GM19238 (cell line): Measurements from ENCODE around the gene SEPTIN3.

ENCODE experiments used
- DNase-seq: peaks from one replicate; pipeline ENCODE4 v3.0.0; 2011; ENCODE audit warnings: low spot score; ENCODE audit not compliant: insufficient read length

SEPTIN3 gene

DNA sequence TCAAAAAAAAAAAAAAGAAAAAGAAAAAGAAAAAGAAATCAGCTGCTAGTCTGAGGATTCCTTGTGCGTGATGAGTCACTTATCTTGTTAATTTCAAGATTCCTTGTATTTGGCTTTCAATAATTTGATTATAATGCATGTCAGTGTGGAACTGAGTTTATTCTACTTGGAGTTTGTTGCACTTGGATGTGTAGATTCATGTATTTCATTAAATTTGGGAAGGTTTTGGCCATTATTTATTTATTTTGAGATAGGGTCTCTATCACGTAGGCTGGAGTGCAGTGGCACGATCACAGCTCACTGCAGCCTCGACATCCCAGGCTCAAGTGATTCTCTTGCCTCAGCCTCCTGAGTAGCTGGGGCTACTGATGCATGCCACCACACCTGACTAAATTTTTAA, 44.1 kb downstream of the SEPTIN3 start:
- no peak for DNase-seq

DNA sequence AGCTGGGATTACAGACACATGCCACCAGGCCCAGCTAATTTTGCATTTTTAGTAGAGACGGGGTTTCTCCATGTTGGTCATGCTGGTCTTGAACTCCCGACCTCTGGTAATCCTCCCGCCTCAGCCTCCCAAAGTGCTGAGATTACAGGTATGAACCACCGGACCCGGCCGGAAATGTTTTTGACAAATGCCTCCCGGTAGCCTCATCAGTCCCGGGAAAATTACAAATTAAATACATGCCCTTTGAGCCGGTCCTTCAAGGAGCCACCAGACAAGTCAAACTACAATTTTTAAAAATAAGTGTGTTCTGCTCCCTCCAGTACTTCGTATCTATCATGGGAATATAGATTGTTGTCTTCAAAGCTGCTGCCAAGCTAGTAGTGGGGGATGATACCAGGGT, 46.9 kb downstream of the SEPTIN3 start:
- DNase-seq: no peak

DNA sequence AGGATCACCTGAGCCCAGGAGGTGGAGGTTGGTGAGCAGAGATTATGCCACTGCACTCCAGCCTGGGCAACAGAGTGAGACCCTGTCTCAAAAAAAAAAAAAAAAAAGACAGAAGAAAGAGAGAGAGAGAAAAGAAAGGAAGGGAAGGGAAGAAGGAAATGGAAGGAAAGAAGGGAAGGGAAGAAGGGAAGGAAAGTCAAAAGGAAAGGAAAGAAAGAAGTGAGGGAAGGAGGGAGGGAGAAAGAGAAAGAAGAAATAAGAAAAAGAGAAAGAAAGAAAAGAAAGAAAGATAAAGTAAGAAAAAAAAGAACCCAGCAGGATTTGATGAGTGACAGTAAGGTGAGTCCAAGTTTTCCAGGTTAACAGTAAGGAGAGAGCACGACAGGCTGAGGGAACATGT, 49.0 kb downstream of the SEPTIN3 start:
- DNase-seq: no peak
